Regular cardiac myocyte (primary cell): ENCODE data around the gene PREP. TPM values are rescaled to one million over a fixed set of nuclear protein-coding genes. Genes with fewer than 3 reads are reported as not detected.

Source experiments
- total RNA-seq: library from RNA; depleted of rRNA; stranded (reverse); fragments of >200 nt; gene quantifications from 2 replicates; pipeline ENCODE4 v1.2.3, GENCODE V29; 2014

PREP gene
- 17.5 and 23.8 TPM in 2 replicates for total RNA-seq

DNA sequence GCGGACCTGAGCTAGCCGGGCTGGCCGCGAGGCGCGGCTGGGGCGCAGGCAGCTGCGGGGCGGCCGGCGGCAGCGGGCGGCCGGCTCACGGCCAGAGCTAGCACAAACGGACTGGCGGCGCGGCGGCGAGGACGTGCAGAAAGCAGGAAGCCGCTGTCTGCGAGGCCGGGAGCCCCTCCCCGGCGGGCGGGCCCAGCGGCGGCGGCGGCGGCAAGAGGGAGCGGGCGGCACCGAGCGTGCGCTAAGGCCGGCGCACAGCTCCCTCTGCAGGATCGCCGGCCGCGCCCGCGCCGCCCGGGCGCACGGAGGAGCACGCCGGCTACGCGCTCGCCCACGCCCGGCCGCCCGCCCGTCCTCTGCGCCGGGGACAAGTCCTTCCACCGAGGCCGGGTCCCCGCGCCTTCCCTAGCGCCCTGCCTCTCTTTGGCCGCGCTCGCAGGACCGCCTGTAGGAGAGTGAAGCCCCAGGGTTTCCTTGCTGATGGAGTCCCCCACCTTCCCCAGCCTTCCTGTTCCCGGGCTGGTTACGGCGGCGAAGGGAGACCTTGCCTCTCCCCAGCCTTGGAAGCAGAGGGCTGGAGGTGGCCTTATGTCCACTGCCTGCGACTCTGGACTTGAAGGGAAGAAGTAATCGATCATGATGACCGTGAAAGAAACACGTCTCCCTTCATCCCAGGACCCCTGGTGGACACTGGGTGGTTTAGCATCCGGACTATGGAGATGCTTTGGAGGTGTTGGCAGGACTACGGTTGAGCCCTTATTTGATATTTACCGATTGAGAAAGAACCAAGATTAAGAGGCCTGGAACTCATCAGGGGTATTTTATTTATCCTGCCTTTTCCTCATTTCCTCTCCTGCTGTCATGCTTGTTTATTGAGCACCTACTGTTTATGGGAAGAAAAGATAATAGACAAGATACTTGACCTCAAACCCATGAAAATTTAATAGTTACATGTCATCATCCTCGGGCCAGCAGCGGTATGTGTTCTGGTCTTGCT is at the start of gene PREP:
TSS of gene PREP (minus strand) at position 144 of the 997 bp plus-strand sequence. CDS start 191 bp downstream, outside the sequence.

Other genes with a start within 250 kb of the PREP start
- gene POPDC3, start 223.1 kb downstream of the PREP start, total RNA-seq: 5.8 and 11.3 TPM in 2 replicates